Kidney (tissue), 14 donors: ENCODE data around the gene TCTN3. TPM values are rescaled to one million over a fixed set of nuclear protein-coding genes. Genes with fewer than 3 reads are reported as not detected.

Experiments
- DNase-seq, 5 donors: peaks; one replicate each; pipeline ENCODE4 v3.0.0-alpha.2; 2013 to 2020
- FAIRE-seq: peaks from 2 replicates; lab custom pipeline; 2012; peaks lifted over from hg19 to GRCh38; lab: Jason Lieb, UNC
- H3K27ac ChIP-seq, 2 donors: one replicate each; pipeline ENCODE4 v1.7.0; 2013; ENCODE audit warnings: low read depth in 2 of 2, low read length in 2 of 2, inconsistent platforms in 1 of 2
- H3K27me3 ChIP-seq: one replicate; pipeline ENCODE4 v1.7.1; 2013; ENCODE audit warnings: low read length, inconsistent platforms; ENCODE audit not compliant: control insufficient read depth, insufficient read depth
- H3K36me3 ChIP-seq, 3 donors: one replicate each; pipeline versions ENCODE4 v1.7.0 to v1.7.1; 2013; ENCODE audit warnings: low read length in 3 of 3, control low read depth in 1 of 3, inconsistent platforms in 1 of 3; ENCODE audit not compliant: insufficient read depth in 3 of 3, control insufficient read depth in 2 of 3
- H3K4me1 ChIP-seq, 3 donors: one replicate each; pipeline versions ENCODE4 v1.7.0 to v1.7.1; 2013; ENCODE audit warnings: low read length in 3 of 3, inconsistent platforms in 1 of 3, low read depth in 1 of 3; ENCODE audit not compliant: control insufficient read depth in 2 of 3, insufficient read depth in 2 of 3
- H3K4me3 ChIP-seq, 3 donors: one replicate each; pipeline versions ENCODE4 v1.7.0 to v1.8.1; 2013; ENCODE audit warnings: low read length in 3 of 3, control low read depth in 1 of 3, inconsistent platforms in 1 of 3
- H3K9ac ChIP-seq, 3 donors: one replicate each; pipeline versions ENCODE4 v1.7.0 to v1.7.1; 2013; ENCODE audit warnings: low read length in 3 of 3, control low read depth in 1 of 3, inconsistent platforms in 1 of 3
- H3K9me3 ChIP-seq, 3 donors: one replicate each; pipeline versions ENCODE4 v1.7.0 to v1.7.1; 2013; ENCODE audit warnings: low read length in 3 of 3, control low read depth in 1 of 3, inconsistent platforms in 1 of 3; ENCODE audit not compliant: control insufficient read depth in 2 of 3, insufficient read depth in 1 of 3
- intact Hi-C: fragments of 100-400 bp; cut with DNase I; formaldehyde crosslinking; loops from one replicate; pipeline ENCODE4 v1.11.1; 2022
- polyA plus RNA-seq: library from polyadenylated mRNA; stranded (reverse); fragments of 350-450 nt; fragmentation: Illumina TruSeq; extraction: RNeasy Lipid Tissue Mini Kit (QIAGEN cat#74804); gene quantifications from one replicate; pipeline ENCODE4 v1.2.3, GENCODE V29; 2014; ENCODE audit warnings: low read depth, low replicate concordance; ENCODE audit not compliant: insufficient read depth
- total RNA-seq: library from RNA; stranded (reverse); fragmentation: NEBNext Ultra II Directional; extraction: Animal tissue kit (Norgen Biotek cat#: 25700); gene quantifications from one replicate; pipeline ENCODE4 v1.2.1, GENCODE V29; 2021
- TF ChIP-seq, protein P1 (sequence below): IDR thresholded peaks from 3 replicates; pipeline ENCODE4 v1.5.1; 2012; ENCODE audit warnings: mild to moderate bottlenecking, moderate library complexity, borderline replicate concordance; ENCODE audit not compliant: insufficient read depth; ENCODE audit errors: extremely low read depth
- donor health status: control.
- donor health status: control.
- donor health status: control.
- donor health status: control.
- donor health status: control.
- donor health status: DM: yes; HTN: yes; CAD: no.
- donor health status: Normal renal cell carcinoma (clear cell type).

The TCTN3 gene
- total and polyA plus RNA-seq, 2 donors from 2014 or later: 40.3 to 46.3 TPM

DNA sequence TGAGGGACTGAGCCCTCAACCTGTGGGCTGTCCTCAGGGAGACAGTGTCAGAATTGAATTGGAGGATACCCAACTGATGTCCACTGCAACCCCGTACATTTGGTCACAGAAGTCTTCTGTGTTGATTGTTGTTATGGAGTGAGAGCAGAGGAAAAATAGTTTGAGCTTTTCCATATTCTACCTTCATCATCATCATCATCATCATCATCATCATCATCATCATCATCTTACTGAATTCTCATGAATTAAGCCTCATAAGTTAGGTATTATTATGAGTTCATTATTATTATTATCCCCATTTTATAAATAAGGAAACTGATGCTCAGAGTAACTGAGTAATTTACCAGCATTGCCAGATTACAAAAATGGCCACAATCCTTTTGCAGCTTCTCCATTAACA, 45.6 kb downstream of the TCTN3 start:
- H3K9ac ChIP-seq: no peak overlapping the region
- no peaks in the 10 kb centered on the region for H3K4me1 ChIP-seq
- H3K4me3 ChIP-seq: no peak overlapping the region
- DNase-seq (no peak), FAIRE-seq (no peak)
- intact Hi-C loops: no loop called here
- no peaks in the 10 kb centered on the region for H3K27me3 ChIP-seq
- no peaks in the 10 kb centered on the region for H3K9me3 ChIP-seq
- TF ChIP-seq, protein P1, sequence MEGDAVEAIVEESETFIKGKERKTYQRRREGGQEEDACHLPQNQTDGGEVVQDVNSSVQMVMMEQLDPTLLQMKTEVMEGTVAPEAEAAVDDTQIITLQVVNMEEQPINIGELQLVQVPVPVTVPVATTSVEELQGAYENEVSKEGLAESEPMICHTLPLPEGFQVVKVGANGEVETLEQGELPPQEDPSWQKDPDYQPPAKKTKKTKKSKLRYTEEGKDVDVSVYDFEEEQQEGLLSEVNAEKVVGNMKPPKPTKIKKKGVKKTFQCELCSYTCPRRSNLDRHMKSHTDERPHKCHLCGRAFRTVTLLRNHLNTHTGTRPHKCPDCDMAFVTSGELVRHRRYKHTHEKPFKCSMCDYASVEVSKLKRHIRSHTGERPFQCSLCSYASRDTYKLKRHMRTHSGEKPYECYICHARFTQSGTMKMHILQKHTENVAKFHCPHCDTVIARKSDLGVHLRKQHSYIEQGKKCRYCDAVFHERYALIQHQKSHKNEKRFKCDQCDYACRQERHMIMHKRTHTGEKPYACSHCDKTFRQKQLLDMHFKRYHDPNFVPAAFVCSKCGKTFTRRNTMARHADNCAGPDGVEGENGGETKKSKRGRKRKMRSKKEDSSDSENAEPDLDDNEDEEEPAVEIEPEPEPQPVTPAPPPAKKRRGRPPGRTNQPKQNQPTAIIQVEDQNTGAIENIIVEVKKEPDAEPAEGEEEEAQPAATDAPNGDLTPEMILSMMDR: no peak
- peaks cover 3 to 12% (median 7%) of the 10 kb centered on the region in 3 donors for H3K36me3 ChIP-seq
- no peak overlapping the region for H3K27ac ChIP-seq

DNA sequence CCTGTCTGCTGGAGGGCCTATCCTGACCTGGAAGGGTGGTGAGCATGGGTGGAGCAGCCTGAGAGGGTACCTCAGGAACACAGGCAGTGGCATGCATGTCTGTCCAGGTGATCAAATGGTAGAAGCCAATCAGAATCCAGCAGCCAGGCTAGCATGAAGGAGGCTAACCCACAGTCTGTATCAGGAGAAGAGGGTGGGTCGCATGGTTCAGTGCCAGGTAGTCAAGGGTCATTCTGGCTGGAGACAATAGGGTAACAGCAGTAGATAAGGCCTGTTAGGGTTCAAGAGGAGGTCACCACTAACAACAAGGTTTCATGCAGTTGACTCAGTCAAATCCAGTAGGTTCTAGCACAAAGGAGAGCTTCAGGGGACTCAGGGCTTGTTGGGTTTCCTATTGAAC, 47.6 kb downstream of the TCTN3 start:
- Histone ChIP-seq H3K36me3 (peaks cover 4 to 16% (median 13%) of the 10 kb centered on the region in 3 donors), H3K9me3 (no peaks in the 10 kb centered on the region), H3K9ac (no peak overlapping the region), H3K4me1 (no peaks in the 10 kb centered on the region), H3K4me3 (no peak overlapping the region), H3K27me3 (no peaks in the 10 kb centered on the region), H3K27ac (no peak overlapping the region)
- FAIRE-seq: no peak
- DNase-seq: no peak
- intact Hi-C loops: no loop called here
- TF ChIP-seq, protein P1: no peak

DNA sequence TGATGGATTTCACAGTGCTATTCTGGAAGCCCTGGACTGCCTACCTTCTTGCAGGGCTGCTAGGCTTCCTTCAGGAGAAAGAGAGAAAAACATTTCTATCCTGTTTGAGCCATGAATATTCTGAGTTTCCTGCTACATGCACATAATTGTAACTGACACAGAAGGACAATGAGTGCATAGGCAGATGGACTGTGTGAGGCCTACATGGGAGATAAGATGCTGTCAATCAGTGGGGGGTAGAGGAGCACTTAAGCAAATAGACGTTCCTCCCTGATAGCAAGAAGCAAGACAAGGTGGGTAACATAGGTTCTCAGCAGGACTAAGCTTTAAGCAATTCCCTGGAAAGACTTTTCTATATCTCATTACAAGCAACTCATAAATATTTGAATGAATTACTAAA, 48.8 kb downstream of the TCTN3 start:
- FAIRE-seq: no peak
- no peak overlapping the region for H3K9ac ChIP-seq
- peaks cover 4 to 24% (median 15%) of the 10 kb centered on the region in 3 donors for H3K36me3 ChIP-seq
- TF ChIP-seq, protein P1: no peak
- no peak for DNase-seq
- H3K27ac ChIP-seq: no peak overlapping the region
- no peaks in the 10 kb centered on the region for H3K4me1 ChIP-seq
- intact Hi-C loops: no loop called here
- no peaks in the 10 kb centered on the region for H3K27me3 ChIP-seq
- H3K9me3 ChIP-seq: no peaks in the 10 kb centered on the region
- H3K4me3 ChIP-seq: no peak overlapping the region

DNA sequence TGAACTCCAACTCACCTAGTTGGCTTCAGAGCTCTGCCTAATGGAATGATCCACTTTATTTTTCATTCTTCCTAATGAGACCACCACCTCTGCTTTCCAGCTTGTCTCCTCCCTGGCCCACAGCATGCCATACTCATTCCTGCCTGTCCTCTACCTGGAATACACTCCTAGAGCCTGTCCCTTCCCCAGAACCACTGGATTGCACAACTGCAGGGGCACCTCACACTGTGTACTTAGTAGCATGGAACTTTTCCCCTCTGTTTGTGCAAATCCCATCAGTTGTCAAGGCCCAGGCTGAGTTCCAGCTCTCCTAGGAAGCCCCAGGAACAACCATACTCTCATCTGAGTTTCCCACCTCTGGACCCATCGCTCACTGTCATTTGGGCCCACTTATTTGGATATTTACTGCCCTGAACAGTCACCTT, 52.8 kb downstream of the TCTN3 start:
- TF ChIP-seq, protein P1: no peak
- H3K9ac ChIP-seq: no peak overlapping the region
- no peaks in the 10 kb centered on the region for H3K27me3 ChIP-seq
- intact Hi-C loops: no loop called here
- H3K4me3 ChIP-seq: no peak overlapping the region
- no peak overlapping the region for H3K27ac ChIP-seq
- H3K9me3 ChIP-seq: no peaks in the 10 kb centered on the region
- peaks cover 3 to 34% (median 10%) of the 10 kb centered on the region in 3 donors for H3K36me3 ChIP-seq
- no peaks in the 10 kb centered on the region for H3K4me1 ChIP-seq
- FAIRE-seq (no peak), DNase-seq (no peak)
